Head of caudate nucleus (tissue), 42 donors: Measurements from ENCODE around the gene NFS1.

Experiments used
- DNase-seq, 42 donors: peaks; one replicate each; pipeline versions ENCODE4 v3.0.0 to v3.0.0-alpha.2; 2020 to 2021; ENCODE audit warnings: mixed read lengths in 7 of 42
- intact Hi-C: fragments of 100-400 bp; cut with DNase I; formaldehyde crosslinking; loops from one replicate; pipeline ENCODE4 v1.15.0; 2022

The NFS1 gene

DNA sequence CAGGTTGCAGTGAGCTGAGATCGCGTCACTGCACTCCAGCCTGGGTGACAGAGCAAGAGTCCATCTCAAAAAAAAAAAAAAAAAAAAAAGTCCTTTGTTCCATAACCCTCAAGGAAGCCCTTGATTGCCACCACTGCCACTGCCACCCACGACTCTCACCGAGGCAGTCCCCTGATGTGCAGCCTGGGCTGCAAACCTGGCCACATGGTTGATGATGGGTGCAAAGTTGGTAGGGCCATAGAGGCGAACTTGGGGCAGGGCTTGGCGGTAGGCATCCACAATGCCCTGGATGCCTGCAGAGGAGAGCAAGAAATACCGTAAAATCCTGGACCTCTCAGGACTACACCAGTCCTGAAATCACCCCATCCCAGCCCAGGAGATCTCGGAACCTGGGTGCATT, 72.0 kb downstream of the NFS1 start:
- intact Hi-C loops: no loop called here
- peak in 2 of 42 donors; percentile 1 to 4 for DNase-seq

DNA sequence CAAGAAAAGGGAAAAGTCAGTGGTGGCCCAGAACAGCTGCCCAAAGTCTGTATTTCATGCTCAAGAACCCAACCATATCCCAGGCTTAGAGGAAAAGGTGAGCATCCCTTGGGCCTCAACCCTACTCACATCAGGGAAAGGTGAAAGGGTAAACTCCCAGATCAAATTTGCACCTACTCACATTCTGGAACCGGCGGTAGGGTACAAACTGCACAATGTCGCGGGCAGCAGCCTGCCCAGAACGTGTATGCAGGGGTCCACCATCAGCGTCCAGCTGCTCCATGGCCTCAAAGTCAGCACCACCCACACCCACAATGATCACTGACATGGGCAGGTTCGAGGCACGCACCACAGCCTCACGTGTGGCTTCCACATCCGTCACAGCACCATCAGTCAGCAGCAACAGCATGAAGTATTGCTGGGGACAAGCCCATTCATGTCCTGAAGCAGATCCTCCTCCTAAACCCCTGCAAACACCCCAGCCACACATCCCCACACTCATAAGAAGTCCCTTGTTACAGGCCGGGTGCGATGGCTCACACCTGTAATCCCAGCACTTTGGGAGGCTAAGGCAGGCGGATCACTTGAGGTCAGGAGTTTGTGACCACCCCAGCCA, 72.7 kb downstream of the NFS1 start:
- intact Hi-C loops: no loop called here
- peak in 2 of 42 donors; percentile 6 to 17 for DNase-seq

DNA sequence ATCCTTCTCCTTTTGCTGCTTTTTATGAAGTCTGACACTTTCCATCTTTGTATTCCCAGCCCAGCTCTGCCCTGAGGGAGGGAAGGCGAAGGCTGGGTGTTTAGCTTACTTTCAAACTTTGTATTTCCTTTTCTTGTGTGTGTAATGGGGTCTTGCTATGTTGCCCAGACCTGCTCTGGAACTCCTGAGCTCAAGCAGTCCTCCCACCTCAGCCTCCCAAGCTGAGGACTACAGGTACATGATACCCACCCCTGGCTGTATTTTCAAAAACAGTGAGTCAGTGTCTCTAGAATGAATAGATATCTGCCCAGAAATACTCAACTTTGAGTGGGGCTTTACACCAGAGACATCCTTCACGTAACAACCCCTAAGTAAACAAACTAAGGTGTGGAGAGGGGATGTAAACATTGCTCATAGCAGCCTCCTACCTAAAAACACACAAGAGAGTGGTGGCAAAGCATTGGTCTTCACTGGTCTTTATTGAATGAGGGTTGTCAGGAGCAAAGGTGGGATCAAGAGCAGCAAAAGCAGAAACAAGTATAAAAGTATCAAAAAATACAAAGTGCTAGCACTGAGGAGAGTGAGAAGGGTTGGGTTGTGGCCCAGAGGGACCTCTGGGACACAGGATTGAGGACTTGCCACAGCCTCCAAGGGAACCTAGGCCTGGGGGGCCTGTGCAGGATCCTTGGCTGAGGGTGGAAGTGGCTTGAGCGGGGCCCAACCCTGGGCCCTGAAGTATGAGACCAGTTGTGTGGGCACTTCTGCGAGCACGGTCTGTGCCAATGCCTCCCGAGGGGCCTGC, 73.4 kb downstream of the NFS1 start:
- peak in 1 of 42 donors; percentile 7 for DNase-seq
- intact Hi-C loops: no loop called here

DNA sequence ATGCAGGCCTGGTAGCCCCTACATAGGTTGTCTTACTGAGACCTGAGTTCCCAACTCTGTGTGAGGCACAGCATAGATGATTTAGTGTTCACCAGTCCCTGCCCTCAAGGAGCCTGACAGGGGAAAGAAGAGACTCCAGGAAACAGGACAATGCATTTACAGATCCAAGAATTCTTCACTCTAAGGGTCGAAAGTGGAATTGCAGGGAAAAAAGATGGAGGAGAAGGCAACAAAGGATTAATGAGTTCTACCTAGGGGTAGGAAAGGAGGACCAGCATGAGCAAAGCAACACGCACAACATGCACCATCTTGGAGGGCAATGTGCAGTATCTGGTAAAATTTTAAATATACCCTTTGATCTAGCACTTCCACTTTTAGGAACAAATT, 77.6 kb downstream of the NFS1 start:
- intact Hi-C loops: no loop called here
- no peak for DNase-seq

DNA sequence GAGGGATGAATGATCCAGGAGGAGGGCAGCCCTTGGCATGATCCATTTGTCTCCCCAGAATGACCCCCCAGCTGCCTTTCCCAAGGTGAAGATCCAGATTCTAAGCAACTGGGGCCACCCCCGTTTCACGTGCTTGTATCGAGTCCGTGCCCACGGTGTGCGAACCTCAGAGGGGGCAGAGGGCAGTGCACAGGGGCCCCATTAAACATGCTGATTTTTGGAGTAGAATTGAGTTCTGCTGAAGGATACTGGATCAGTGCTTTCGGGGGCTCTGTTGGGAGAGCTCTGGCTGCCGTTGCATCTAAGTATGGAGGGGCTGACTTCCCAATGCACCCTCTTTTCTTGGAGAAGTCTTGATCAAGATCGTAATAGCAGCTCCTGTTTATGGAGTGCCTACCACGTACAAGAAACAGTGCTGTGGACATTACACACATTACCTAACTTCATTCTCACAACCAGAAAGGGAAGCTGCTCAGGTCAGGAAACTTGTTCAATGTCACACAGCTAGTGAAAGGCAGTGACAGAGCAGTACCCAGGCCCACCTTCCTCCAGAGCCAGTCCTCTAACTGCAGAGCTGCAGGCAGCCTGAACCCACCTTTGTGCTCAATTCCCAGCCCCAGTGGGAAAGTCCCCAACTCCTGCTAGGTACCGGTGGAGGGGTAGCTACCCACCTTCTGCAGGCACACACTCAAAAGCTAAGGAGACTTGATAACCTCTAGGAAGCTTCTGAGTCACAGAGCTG, 78.2 kb downstream of the NFS1 start:
- no peak for DNase-seq
- intact Hi-C loops: no loop called here

DNA sequence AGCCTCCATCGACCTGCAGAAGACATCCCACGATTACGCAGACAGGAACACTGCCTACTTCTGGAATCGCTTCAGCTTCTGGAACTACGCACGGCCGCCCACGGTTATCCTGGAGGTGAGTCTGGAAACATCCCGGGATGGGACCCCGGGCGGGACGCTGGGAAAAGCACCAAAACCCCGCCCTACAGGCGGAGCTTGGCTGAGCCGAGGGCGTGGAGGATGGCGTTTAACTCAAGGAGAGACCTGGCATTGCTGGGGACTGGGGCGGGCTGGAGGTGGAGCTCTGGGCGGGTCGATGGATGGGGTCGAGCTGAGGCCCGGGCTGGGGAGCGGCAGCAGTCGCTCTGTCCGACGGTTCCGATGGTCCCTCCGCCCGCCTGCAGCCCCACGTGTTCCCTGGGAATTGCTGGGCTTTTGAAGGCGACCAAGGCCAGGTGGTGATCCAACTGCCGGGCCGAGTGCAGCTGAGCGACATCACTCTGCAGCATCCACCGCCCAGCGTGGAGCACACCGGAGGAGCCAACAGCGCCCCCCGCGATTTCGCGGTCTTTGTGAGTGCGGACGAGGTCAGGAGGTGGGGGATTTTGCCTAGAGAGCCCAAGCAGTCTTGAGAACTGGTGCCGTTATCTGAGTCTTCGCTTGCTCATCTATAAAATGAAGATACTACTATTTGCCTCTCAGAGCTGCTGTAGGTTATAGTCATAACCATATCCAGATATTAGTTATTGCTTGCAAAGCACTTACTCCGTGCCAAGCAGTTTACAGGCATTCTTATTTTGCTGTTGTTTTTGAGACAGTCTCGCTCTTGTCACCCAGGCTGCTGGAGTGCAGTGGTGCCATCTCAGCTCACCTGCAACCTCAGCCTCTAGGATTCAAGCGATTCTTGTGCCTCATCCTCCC, 79.7 kb downstream of the NFS1 start:
- intact Hi-C loops: loop anchor here (10.0 kb wide), 1 partner anchor 45 kb away; the partner anchor contains the start of genes CPNE1 and RBM12
- DNase-seq: peak; percentile 53 to 95 (median 83)

DNA sequence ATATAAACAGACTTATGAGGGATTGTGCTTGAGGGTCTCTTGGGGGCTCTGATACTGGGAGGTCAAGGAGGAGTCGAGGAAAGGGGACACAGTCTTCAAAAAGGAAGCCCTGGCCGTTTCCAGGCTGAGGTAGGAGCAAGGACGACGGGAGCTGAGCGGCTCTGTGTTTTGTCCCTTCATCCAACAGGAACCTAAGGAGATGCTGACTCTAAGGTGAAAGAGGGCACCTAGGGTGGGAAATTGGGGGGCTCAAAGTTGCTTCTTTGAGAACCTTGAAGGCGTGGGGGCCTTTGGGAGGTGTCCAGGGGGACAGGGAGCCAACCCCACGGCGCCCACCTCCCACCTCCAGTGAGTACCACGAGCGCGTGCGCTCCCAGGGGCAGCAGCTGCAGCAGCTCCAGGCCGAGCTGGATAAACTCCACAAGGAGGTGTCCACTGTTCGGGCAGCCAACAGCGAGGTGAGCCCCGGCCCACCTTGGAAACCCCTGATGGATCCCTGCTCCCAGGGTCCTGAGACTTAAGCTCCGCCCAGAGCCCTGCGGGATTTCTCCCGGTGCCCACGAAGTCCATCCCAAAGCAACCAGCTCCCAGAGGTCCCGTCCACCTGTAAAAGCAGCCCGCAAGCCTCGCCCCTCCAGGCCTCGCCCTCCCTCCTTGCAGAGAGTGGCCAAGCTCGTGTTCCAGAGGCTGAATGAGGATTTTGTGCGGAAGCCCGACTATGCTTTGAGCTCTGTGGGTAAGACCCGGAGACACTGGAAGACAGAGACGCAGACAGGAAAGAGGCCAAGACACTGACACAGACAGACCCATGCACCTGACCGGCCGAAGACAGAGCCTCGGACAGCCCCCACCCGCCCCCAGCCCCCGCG, 80.7 kb downstream of the NFS1 start:
- peak in 14 of 42 donors; percentile 14 to 55 (median 23) for DNase-seq
- intact Hi-C loops: loop anchor here (10.0 kb wide), 1 partner anchor 46 kb away; the partner anchor contains the start of genes CPNE1 and RBM12
